Measurements from ENCODE around the gene ZNF654. TPM values are rescaled to one million over a fixed set of nuclear protein-coding genes. Genes with fewer than 3 reads are reported as not detected.

Gene ZNF654
- total RNA-seq, 1 experiment from 2014 or later: 25.0 TPM

DNA sequence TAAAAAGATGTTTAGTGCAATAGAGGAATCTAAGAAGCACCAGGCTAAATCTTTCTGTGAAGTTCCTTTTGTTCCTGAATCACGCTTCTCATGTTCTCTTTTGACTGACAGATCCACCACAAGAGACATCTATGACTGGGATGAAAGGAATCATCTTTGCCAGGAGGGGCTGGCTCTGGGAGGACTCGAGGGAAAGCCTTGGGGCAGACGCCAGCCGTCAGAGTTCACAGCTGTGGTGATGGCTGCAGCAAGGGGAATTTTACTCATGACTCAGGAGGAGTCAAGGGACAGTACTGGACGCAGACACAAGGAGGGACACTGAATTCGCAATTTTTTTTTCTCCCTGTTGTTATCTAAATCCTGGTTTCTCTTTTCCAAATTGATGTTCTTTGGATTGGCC is 129.4 kb downstream of the ZNF654 start:
- no peaks in the 10 kb centered on the region for H3K9me3 ChIP-seq (ENCODE audit: low read depth, low read length, poor library complexity, severe bottlenecking)
- TF ChIP-seq, protein P1, sequence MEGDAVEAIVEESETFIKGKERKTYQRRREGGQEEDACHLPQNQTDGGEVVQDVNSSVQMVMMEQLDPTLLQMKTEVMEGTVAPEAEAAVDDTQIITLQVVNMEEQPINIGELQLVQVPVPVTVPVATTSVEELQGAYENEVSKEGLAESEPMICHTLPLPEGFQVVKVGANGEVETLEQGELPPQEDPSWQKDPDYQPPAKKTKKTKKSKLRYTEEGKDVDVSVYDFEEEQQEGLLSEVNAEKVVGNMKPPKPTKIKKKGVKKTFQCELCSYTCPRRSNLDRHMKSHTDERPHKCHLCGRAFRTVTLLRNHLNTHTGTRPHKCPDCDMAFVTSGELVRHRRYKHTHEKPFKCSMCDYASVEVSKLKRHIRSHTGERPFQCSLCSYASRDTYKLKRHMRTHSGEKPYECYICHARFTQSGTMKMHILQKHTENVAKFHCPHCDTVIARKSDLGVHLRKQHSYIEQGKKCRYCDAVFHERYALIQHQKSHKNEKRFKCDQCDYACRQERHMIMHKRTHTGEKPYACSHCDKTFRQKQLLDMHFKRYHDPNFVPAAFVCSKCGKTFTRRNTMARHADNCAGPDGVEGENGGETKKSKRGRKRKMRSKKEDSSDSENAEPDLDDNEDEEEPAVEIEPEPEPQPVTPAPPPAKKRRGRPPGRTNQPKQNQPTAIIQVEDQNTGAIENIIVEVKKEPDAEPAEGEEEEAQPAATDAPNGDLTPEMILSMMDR (conservative IDR thresholded peaks at IDR 0.05; ENCODE audit: low read depth, low read length): no peak
- no peak for TF ChIP-seq EZH2 (IDR thresholded peaks at IDR 0.05; ENCODE audit: borderline replicate concordance, low read depth, low read length, poor library complexity, severe bottlenecking)
- H3K36me3 ChIP-seq (ENCODE audit: insufficient read depth, low read length, poor library complexity, severe bottlenecking): no peaks in the 10 kb centered on the region
- POLR2A ChIA-PET (ENCODE audit: low non-redundant PET): no interaction called here
- BruUV-seq (replicated peaks): no TSS peak
- CTCF ChIA-PET: interaction anchor here (0.9 kb wide), 1 partner anchor 1383 kb away, joined by 3 read pairs; no protein-coding TSS in a partner anchor
- no peak overlapping the region for H3K27ac ChIP-seq (ENCODE audit: low read depth, low read length, poor library complexity, severe bottlenecking)
- H3K4me3 ChIP-seq (ENCODE audit: low read depth, low read length, poor library complexity, severe bottlenecking): no peak overlapping the region
- no peaks in the 10 kb centered on the region for H3K4me1 ChIP-seq (ENCODE audit: insufficient read depth, low read length, poor library complexity, severe bottlenecking)
- DNase-seq (ENCODE audit: low spot score): no peak
- intact Hi-C loops (cut with micrococcal nuclease; ENCODE audit: unreplicated experiment): no loop called here
- H3K27me3 ChIP-seq (replicated peaks; ENCODE audit: insufficient read depth, low read depth, low read length, poor library complexity): no peaks in the 10 kb centered on the region

DNA sequence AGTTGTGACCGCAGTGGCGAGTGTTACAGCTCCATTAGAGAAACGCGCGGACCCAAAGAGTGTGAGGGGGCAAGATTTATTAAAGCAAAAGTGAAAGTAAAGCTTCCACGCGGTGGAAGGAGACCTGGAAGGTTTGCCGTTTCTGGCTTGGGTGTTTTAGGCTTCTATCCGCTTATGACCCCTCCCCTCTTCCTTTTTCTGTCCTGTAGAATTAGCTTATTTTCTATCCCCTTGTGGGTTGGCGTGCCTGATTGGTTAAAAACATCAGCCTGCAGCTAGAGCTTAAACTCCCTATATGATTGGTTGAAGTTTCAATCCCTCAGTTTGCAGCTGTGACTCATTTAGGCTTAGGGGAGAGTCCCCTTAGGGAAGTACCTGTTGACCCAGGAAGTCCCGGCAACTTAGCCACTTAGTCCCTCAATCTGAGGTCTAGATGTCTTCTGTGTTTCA is 130.3 kb downstream of the ZNF654 start:
- intact Hi-C loops (cut with micrococcal nuclease; ENCODE audit: unreplicated experiment): no loop called here
- Histone ChIP-seq H3K36me3 (ENCODE audit: insufficient read depth, low read length, poor library complexity, severe bottlenecking) (no peaks in the 10 kb centered on the region), H3K4me3 (ENCODE audit: low read depth, low read length, poor library complexity, severe bottlenecking) (no peak overlapping the region), H3K27me3 (replicated peaks; ENCODE audit: insufficient read depth, low read depth, low read length, poor library complexity) (no peaks in the 10 kb centered on the region), H3K9me3 (ENCODE audit: low read depth, low read length, poor library complexity, severe bottlenecking) (no peaks in the 10 kb centered on the region), H3K4me1 (ENCODE audit: insufficient read depth, low read length, poor library complexity, severe bottlenecking) (no peaks in the 10 kb centered on the region), H3K27ac (ENCODE audit: low read depth, low read length, poor library complexity, severe bottlenecking) (no peak overlapping the region)
- no TSS peak for BruUV-seq (replicated peaks)
- TF ChIP-seq EZH2 (IDR thresholded peaks at IDR 0.05; ENCODE audit: borderline replicate concordance, low read depth, low read length, poor library complexity, severe bottlenecking): no peak
- TF ChIP-seq, protein P1 (conservative IDR thresholded peaks at IDR 0.05; ENCODE audit: low read depth, low read length): no peak
- DNase-seq (ENCODE audit: low spot score): no peak
- POLR2A ChIA-PET (ENCODE audit: low non-redundant PET): no interaction called here
- CTCF ChIA-PET: interaction anchor here (0.9 kb wide), 1 partner anchor 1382 kb away, joined by 3 read pairs; no protein-coding TSS in a partner anchor

DNA sequence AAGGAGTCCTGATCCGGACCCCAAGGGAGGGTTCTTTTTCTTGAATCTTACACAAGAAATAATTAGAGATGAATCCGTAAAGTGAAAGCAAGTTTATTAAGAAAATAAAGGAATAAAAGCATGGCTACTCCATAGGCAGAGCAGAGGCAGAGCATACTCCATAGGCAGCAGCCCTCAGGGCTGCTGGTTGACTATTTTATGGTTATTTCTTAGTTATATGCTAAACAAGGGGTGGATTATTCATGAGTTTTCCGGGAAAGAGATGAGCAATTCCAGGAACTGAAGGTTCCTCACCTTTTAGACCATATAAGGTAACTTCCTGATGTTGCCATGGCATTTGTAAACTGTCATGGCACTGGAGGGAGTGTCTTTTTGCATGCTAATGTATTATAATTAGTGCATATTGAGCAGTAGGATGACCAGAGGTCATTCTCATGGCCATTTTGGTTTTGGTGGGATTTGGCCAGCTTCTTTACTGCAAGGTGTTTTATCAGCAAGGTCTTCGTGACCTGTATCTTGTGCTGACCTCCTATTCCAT is 132.9 kb downstream of the ZNF654 start:
- Histone ChIP-seq H3K9me3 (ENCODE audit: low read depth, low read length, poor library complexity, severe bottlenecking) (no peaks in the 10 kb centered on the region), H3K4me3 (ENCODE audit: low read depth, low read length, poor library complexity, severe bottlenecking) (no peak overlapping the region), H3K4me1 (ENCODE audit: insufficient read depth, low read length, poor library complexity, severe bottlenecking) (no peaks in the 10 kb centered on the region), H3K36me3 (ENCODE audit: insufficient read depth, low read length, poor library complexity, severe bottlenecking) (no peaks in the 10 kb centered on the region), H3K27me3 (replicated peaks; ENCODE audit: insufficient read depth, low read depth, low read length, poor library complexity) (no peaks in the 10 kb centered on the region), H3K27ac (ENCODE audit: low read depth, low read length, poor library complexity, severe bottlenecking) (no peak overlapping the region)
- no peak for DNase-seq (ENCODE audit: low spot score)
- BruUV-seq (replicated peaks): no TSS peak
- ChIA-PET POLR2A (ENCODE audit: low non-redundant PET) (no interaction called here), CTCF (no interaction called here)
- no peak for TF ChIP-seq EZH2 (IDR thresholded peaks at IDR 0.05; ENCODE audit: borderline replicate concordance, low read depth, low read length, poor library complexity, severe bottlenecking)
- TF ChIP-seq, protein P1 (conservative IDR thresholded peaks at IDR 0.05; ENCODE audit: low read depth, low read length): no peak
- intact Hi-C loops (cut with micrococcal nuclease; ENCODE audit: unreplicated experiment): no loop called here

All from A673 (cell line).